DMS153 treated with DMSO at 0.1 percent for 48 hours (cell line): ENCODE measurements around the gene TPP2.

Source experiments
- DNase-seq: peaks from one replicate; lab custom pipeline; 2025; ENCODE audit not compliant: unreplicated experiment; lab: John Stamatoyannopoulos, UW

Gene TPP2

GRCh38 chr13:102651892-102652291 is 55.1 kb downstream of the TPP2 start:
- DNase-seq = no peak

- no peak for DNase-seq
These were observed 58.0 kb downstream of the TPP2 start for GRCh38 chr13:102654756-102655155.

GRCh38 chr13:102657630-102658029 is 60.8 kb downstream of the TPP2 start:
- DNase-seq = no peak

GRCh38 chr13:102658660-102659059 is 61.9 kb downstream of the TPP2 start:
- no peak for DNase-seq

GRCh38 chr13:102659168-102659713 is 62.5 kb downstream of the TPP2 start:
- no peak for DNase-seq

GRCh38 chr13:102667023-102667422 is 70.2 kb downstream of the TPP2 start:
- no peak for DNase-seq

GRCh38 chr13:102667911-102668310 is 71.1 kb downstream of the TPP2 start:
- DNase-seq = no peak

- DNase-seq = no peak
These were observed 73.3 kb downstream of the TPP2 start for GRCh38 chr13:102670130-102670529.

GRCh38 chr13:102675115-102675514 is 78.3 kb downstream of the TPP2 start:
- no peak for DNase-seq

GRCh38 chr13:102677122-102677521 is 80.3 kb downstream of the TPP2 start:
- no peak for DNase-seq

- no peak for DNase-seq
These were observed 81.7 kb downstream of the TPP2 start for GRCh38 chr13:102678339-102679107.

- no peak for DNase-seq
These were observed 82.8 kb downstream of the TPP2 start for GRCh38 chr13:102679449-102680132.

- DNase-seq = no peak
These were observed 83.4 kb downstream of the TPP2 start for GRCh38 chr13:102680133-102680717.

- DNase-seq = no peak
These were observed 84.3 kb downstream of the TPP2 start for GRCh38 chr13:102680842-102681740.

GRCh38 chr13:102682211-102682610 is 85.4 kb downstream of the TPP2 start:
- DNase-seq = no peak

GRCh38 chr13:102682727-102683126 is 85.9 kb downstream of the TPP2 start:
- DNase-seq = no peak

GRCh38 chr13:102683637-102684036 is 86.9 kb downstream of the TPP2 start:
- DNase-seq = no peak

- DNase-seq = no peak
These were observed 89.2 kb downstream of the TPP2 start for GRCh38 chr13:102686024-102686423.

- DNase-seq = no peak
These were observed 90.7 kb downstream of the TPP2 start for GRCh38 chr13:102687520-102687919.

GRCh38 chr13:102688306-102688973 is 91.7 kb downstream of the TPP2 start:
- no peak for DNase-seq
